HAP-1 (cell line): ENCODE measurements around the gene OLFM2.
A peak's percentile ranks its signal among the peaks of the same experiment; 100 is the strongest.
"Not testable (repeated sequence)": the region's sequence is repeated elsewhere in the genome, so short reads cannot be mapped to it uniquely, and the experiment has no call there.

Source experiments
- DNase-seq, 2 experiments: peaks; one replicate each; pipeline ENCODE4 v3.0.0-alpha.2; 2016 to 2020; ENCODE audit warnings: low spot score in 2 of 2
- H3K27me3 ChIP-seq: fragments of 250-450 bp; sonication (Bioruptor Pico); 2 replicates; pipeline ENCODE4 v1.5.1; 2020; ENCODE audit warnings: low read depth, mild to moderate bottlenecking, moderate library complexity
- H3K36me3 ChIP-seq: fragments of 250-450 bp; sonication (Bioruptor Pico); replicated peaks from 2 replicates; pipeline ENCODE4 v1.5.1; 2020; ENCODE audit warnings: mild to moderate bottlenecking
- H3K4me1 ChIP-seq: fragments of 250-450 bp; sonication (Bioruptor Pico); 2 replicates; pipeline ENCODE4 v1.5.1; 2020; ENCODE audit warnings: mild to moderate bottlenecking
- H3K4me3 ChIP-seq: fragments of 250-450 bp; sonication (Bioruptor Pico); 2 replicates; pipeline ENCODE4 v1.5.1; 2020; ENCODE audit warnings: mild to moderate bottlenecking, moderate library complexity
- H3K9me3 ChIP-seq: fragments of 250-450 bp; sonication (Bioruptor Pico); 2 replicates; pipeline ENCODE4 v1.5.1; 2020; ENCODE audit warnings: mild to moderate bottlenecking, moderate library complexity
- in situ Hi-C: fragments of 300-500 bp; cut with MboI; formaldehyde crosslinking; loops from 3 replicates; pipeline ENCODE4 v1.14.3; 2020; ENCODE audit warnings: low sequenced_read_pairs, inconsistent platforms, mixed read lengths

Gene OLFM2

GRCh38 chr19:9857920-9858746, 78.2 kb downstream of the OLFM2 start:
- Histone ChIP-seq H3K4me1 (no peaks in the 10 kb centered on the region), H3K36me3 (no peaks in the 10 kb centered on the region), H3K27me3 (no peaks in the 10 kb centered on the region), H3K9me3 (no peaks in the 10 kb centered on the region), H3K4me3 (no peak overlapping the region)
- DNase-seq: no peak
- in situ Hi-C loops: no loop called here

- no peaks in the 10 kb centered on the region for H3K36me3 ChIP-seq
- DNase-seq: no peak
- no peak overlapping the region for H3K4me3 ChIP-seq
- no peaks in the 10 kb centered on the region for H3K27me3 ChIP-seq
- no peaks in the 10 kb centered on the region for H3K9me3 ChIP-seq
- no peaks in the 10 kb centered on the region for H3K4me1 ChIP-seq
- in situ Hi-C loops: no loop called here
Measured at GRCh38 chr19:9857076-9857721, 79.1 kb downstream of the OLFM2 start.

DNA sequence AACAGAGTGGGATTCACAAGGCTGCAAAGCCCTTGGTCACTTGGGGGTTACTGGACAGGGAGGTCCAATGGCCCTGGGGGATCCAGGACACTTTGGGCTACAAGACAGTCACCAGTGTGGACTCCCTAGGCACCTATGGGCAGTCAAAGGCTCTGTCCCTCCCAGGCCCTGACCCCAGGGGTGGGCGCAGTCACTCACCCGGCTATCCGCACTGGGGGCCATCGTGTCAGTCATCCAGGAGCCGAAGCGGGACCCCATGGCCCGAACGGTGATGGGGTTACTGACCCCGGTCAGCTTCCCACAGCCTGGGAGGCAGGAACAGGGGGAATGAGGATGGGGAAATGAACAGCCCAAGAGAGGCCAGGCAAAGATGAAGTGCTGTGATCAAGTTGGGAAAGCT, 79.7 kb downstream of the OLFM2 start:
- H3K4me3 ChIP-seq: no peak overlapping the region
- DNase-seq: no peak
- H3K36me3 ChIP-seq: no peaks in the 10 kb centered on the region
- no peaks in the 10 kb centered on the region for H3K4me1 ChIP-seq
- H3K27me3 ChIP-seq: no peaks in the 10 kb centered on the region
- no peaks in the 10 kb centered on the region for H3K9me3 ChIP-seq
- in situ Hi-C loops: no loop called here

GRCh38 chr19:9854282-9854846, 82.0 kb downstream of the OLFM2 start:
- in situ Hi-C loops: no loop called here
- Histone ChIP-seq H3K4me1 (no peaks in the 10 kb centered on the region), H3K36me3 (no peaks in the 10 kb centered on the region), H3K27me3 (no peaks in the 10 kb centered on the region), H3K9me3 (no peaks in the 10 kb centered on the region), H3K4me3 (no peak overlapping the region)
- DNase-seq: no peak

DNA sequence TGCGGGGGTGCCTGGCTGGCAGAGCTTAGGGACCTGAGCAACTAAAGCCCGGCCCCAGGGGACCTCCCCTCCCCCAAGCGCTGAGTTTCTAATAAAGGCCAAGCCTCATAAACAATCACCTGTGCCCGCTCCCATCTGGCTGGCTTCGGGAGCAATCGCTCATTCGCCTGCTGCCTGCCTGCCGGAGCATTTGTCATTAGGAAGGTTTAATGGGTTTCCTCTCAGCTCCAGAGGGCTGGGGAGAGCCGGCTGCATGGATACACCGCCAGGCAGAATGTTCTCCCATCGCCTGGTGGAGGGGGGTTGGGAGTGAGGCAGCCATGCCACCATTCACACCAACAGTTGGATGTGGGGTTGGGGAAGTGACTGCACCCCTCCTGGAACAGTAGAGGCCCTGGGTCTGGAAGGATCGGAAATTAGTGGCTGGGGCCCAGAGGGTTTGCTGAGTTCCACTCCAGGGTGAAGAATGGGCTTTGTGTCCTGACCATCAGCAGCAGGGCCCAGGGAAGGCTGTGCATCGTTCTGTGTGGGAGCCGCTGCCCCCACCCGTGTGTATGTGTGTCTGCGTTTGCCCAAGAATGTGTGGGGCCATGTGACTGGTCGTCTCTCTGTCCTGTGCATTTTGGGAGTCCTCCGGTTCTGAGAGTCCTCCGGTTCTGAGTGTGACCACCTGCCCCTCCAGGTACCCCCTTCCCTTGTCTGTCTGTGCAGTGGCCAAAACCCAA, 85.9 kb downstream of the OLFM2 start:
- DNase-seq: no peak
- H3K4me3 ChIP-seq: no peak overlapping the region
- H3K27me3 ChIP-seq: no peaks in the 10 kb centered on the region
- H3K4me1 ChIP-seq: no peaks in the 10 kb centered on the region
- in situ Hi-C loops: no loop called here
- H3K9me3 ChIP-seq: no peaks in the 10 kb centered on the region
- H3K36me3 ChIP-seq: peaks cover 10% of the 10 kb centered on the region

- peaks cover 10% of the 10 kb centered on the region for H3K36me3 ChIP-seq
- no peak overlapping the region for H3K4me3 ChIP-seq
- no peaks in the 10 kb centered on the region for H3K4me1 ChIP-seq
- H3K9me3 ChIP-seq: no peaks in the 10 kb centered on the region
- DNase-seq: no peak
- no peaks in the 10 kb centered on the region for H3K27me3 ChIP-seq
- in situ Hi-C loops: no loop called here
Measured at GRCh38 chr19:9849791-9850190, 86.5 kb downstream of the OLFM2 start.

- DNase-seq: no peak
- Histone ChIP-seq H3K9me3 (no peaks in the 10 kb centered on the region), H3K27me3 (no peaks in the 10 kb centered on the region), H3K4me1 (no peaks in the 10 kb centered on the region), H3K4me3 (no peak overlapping the region), H3K36me3 (peaks cover 17% of the 10 kb centered on the region)
- in situ Hi-C loops: no loop called here
Measured at GRCh38 chr19:9848762-9849161, 87.6 kb downstream of the OLFM2 start.

- Histone ChIP-seq H3K9me3 (no peaks in the 10 kb centered on the region), H3K4me3 (no peak overlapping the region), H3K4me1 (no peaks in the 10 kb centered on the region), H3K36me3 (peaks cover 22% of the 10 kb centered on the region), H3K27me3 (no peaks in the 10 kb centered on the region)
- in situ Hi-C loops: no loop called here
- DNase-seq: peak in 1 of 2 experiments; percentile 48
Measured at GRCh38 chr19:9848060-9848459, 88.3 kb downstream of the OLFM2 start.

DNA sequence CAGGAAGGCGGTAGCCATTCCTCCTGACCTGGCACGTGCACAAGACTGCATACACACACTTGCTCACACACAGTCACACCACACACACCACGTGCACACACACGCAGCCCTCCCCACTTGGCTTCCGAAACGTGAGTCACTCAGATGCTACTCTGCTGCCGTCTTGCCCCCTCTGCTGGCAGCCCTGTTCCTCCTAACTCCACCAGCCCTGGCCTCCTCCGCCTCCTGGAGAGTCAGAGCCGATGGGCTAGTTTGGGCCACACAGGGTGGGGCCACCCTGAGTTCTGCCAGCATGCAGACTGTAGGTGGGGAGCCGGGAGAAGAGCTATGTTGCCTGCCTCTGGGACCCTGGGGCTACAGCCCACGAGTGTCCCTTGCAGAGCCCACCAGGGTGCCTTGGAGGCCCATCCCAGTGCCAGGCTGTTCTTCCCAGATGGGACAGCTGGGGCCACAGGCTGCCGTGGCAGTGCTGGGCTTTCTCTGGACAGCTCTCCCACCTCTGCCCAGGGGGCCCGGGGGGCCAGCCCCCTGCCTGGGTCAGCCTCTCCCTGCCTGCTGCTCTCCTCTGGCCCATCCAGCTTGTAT, 89.1 kb downstream of the OLFM2 start:
- no peaks in the 10 kb centered on the region for H3K9me3 ChIP-seq
- no peaks in the 10 kb centered on the region for H3K27me3 ChIP-seq
- in situ Hi-C loops: no loop called here
- peak in 1 of 2 experiments; percentile 43 for DNase-seq
- H3K4me1 ChIP-seq: no peaks in the 10 kb centered on the region
- peaks cover 31% of the 10 kb centered on the region for H3K36me3 ChIP-seq
- H3K4me3 ChIP-seq: no peak overlapping the region

DNA sequence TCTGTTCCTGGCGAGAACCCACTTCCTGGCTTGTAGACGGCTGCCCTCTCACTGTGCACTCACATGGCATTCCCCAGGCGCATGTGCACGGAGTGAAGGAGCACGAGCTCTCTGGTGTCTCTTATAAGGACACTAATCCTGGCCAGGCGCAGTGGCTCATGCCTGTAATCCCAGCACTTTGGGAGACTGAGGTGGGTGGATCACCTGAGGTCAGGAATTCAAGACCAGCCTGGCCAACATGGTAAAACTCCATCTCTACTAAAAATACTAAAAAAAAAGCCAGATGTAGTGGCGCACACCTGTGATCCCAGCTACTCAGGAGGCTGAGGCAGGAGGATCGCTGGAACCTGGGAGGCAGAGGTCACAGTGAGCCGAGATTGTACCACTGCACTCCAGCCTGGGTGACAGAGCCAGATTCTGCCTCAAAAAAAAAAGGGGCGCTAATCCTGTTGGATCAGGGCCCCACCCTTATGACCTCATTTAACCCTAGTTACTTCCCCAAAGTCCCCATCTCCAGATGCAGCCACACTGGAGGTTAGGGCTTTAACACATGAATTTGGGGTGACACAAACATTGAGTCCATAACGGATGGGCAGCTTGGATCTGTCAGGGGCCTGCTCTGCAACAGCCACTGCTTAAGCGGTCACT, 92.6 kb downstream of the OLFM2 start:
- H3K27me3 ChIP-seq, DNase-seq, H3K4me1 ChIP-seq, H3K9me3 ChIP-seq, H3K4me3 ChIP-seq, in situ Hi-C loops: not testable (repeated sequence)
- peaks cover 65% of the 10 kb centered on the region for H3K36me3 ChIP-seq

GRCh38 chr19:9842834-9843625, 93.3 kb downstream of the OLFM2 start:
- H3K36me3 ChIP-seq: peaks cover 65% of the 10 kb centered on the region
- no peaks in the 10 kb centered on the region for H3K4me1 ChIP-seq
- no peak for DNase-seq
- no peak overlapping the region for H3K4me3 ChIP-seq
- H3K9me3 ChIP-seq: no peaks in the 10 kb centered on the region
- H3K27me3 ChIP-seq: no peaks in the 10 kb centered on the region
- in situ Hi-C loops: no loop called here

- no peak overlapping the region for H3K4me3 ChIP-seq
- no peaks in the 10 kb centered on the region for H3K4me1 ChIP-seq
- no peaks in the 10 kb centered on the region for H3K9me3 ChIP-seq
- DNase-seq: no peak
- H3K27me3 ChIP-seq: no peaks in the 10 kb centered on the region
- in situ Hi-C loops: no loop called here
- H3K36me3 ChIP-seq: peaks cover 64% of the 10 kb centered on the region
Measured at GRCh38 chr19:9839415-9839814, 96.9 kb downstream of the OLFM2 start.
